ENCODE measurements around the gene GATAD2B.

GRCh38 chr1:153960206-153960605 is 37.4 kb upstream of the GATAD2B start:
- TF ChIP-seq CTCF (IDR thresholded peaks at IDR 0.05; ENCODE audit: insufficient read depth, low read length): no peak
- no peak for TF ChIP-seq REST (IDR thresholded peaks at IDR 0.05; ENCODE audit: insufficient replicate concordance, low read depth)
- TF ChIP-seq GABPA (IDR thresholded peaks at IDR 0.05; ENCODE audit: low read depth): no peak
